Calu3 (cell line): ENCODE data around the gene LGMN. TPM values are rescaled to one million over a fixed set of nuclear protein-coding genes. Genes with fewer than 3 reads are reported as not detected.
A peak's percentile ranks its signal among the peaks of the same experiment; 100 is the strongest.
"Not testable (repeated sequence)": the region's sequence is repeated elsewhere in the genome, so short reads cannot be mapped to it uniquely, and the experiment has no call there.

ENCODE experiments used
- BruUV-seq: library from RNA; stranded (reverse); fragments of 400-500 nt; replicated peaks from 2 replicates; lab custom pipeline; 2021; lab: Mats Ljungman, UMichigan
- CTCF ChIA-PET: fragments of 300-600 bp; sonication (Branson Sonifier 250); formaldehyde crosslinking; loops from one replicate; lab custom pipeline; 2022; ENCODE audit warnings: antibody characterized with exemption; lab: Charles Lee
- DNase-seq: peaks from one replicate; pipeline ENCODE4 v3.0.0; 2022
- H3K27ac Mint-ChIP-seq: one replicate; pipeline ENCODE4 v1.8.0; 2022; ENCODE audit warnings: mixed read lengths; ENCODE audit not compliant: unreplicated experiment
- H3K27me3 Mint-ChIP-seq: one replicate; pipeline ENCODE4 v1.8.0; 2022; ENCODE audit warnings: mixed read lengths; ENCODE audit not compliant: unreplicated experiment
- H3K36me3 Mint-ChIP-seq: one replicate; pipeline ENCODE4 v1.8.0; 2022; ENCODE audit warnings: mild to moderate bottlenecking, moderate library complexity, mixed read lengths; ENCODE audit not compliant: insufficient read depth, unreplicated experiment
- H3K4me1 Mint-ChIP-seq: one replicate; pipeline ENCODE4 v1.8.0; 2022; ENCODE audit warnings: mild to moderate bottlenecking, low read depth, mixed read lengths; ENCODE audit not compliant: unreplicated experiment
- H3K4me3 Mint-ChIP-seq: one replicate; pipeline ENCODE4 v1.8.0; 2022; ENCODE audit warnings: mild to moderate bottlenecking, low read depth, moderate library complexity, mixed read lengths; ENCODE audit not compliant: unreplicated experiment
- H3K9me3 Mint-ChIP-seq: one replicate; pipeline ENCODE4 v1.8.0; 2022; ENCODE audit warnings: low read depth, mixed read lengths; ENCODE audit not compliant: unreplicated experiment
- intact Hi-C: fragments of 100-400 bp; cut with micrococcal nuclease; formaldehyde crosslinking; loops from one replicate; pipeline ENCODE4 v1.10.0; 2022; ENCODE audit not compliant: unreplicated experiment
- total RNA-seq: library from RNA; stranded (reverse); gene quantifications from 2 replicates; pipeline ENCODE4 v1.2.3, GENCODE V29; 2022
- TF ChIP-seq, protein P1 (sequence below): fragments of 200-600 bp; IDR thresholded peaks from one replicate; pipeline ENCODE4 v1.8.0; 2022; ENCODE audit warnings: antibody characterized with exemption; ENCODE audit not compliant: unreplicated experiment

Gene LGMN
- total RNA-seq, 1 experiment from 2014 or later = 64.9 TPM

GRCh38 chr14:92750994-92751400, 2.6 kb upstream of the LGMN start:
- no peak for DNase-seq
- Mint-ChIP-seq H3K27me3 (no peaks in the 10 kb centered on the region), H3K27ac (no peak overlapping the region), H3K4me1 (peaks cover 32% of the 10 kb centered on the region), H3K36me3 (peaks cover 25% of the 10 kb centered on the region), H3K4me3 (no peak overlapping the region), H3K9me3 (no peaks in the 10 kb centered on the region)
- intact Hi-C loops = no loop called here
- CTCF ChIA-PET = interaction anchor here (0.5 kb wide), 1 partner anchor 33 kb away, joined by 3 read pairs; no protein-coding TSS in a partner anchor
- TF ChIP-seq, protein P1, sequence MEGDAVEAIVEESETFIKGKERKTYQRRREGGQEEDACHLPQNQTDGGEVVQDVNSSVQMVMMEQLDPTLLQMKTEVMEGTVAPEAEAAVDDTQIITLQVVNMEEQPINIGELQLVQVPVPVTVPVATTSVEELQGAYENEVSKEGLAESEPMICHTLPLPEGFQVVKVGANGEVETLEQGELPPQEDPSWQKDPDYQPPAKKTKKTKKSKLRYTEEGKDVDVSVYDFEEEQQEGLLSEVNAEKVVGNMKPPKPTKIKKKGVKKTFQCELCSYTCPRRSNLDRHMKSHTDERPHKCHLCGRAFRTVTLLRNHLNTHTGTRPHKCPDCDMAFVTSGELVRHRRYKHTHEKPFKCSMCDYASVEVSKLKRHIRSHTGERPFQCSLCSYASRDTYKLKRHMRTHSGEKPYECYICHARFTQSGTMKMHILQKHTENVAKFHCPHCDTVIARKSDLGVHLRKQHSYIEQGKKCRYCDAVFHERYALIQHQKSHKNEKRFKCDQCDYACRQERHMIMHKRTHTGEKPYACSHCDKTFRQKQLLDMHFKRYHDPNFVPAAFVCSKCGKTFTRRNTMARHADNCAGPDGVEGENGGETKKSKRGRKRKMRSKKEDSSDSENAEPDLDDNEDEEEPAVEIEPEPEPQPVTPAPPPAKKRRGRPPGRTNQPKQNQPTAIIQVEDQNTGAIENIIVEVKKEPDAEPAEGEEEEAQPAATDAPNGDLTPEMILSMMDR = no peak
- no TSS peak for BruUV-seq

DNA sequence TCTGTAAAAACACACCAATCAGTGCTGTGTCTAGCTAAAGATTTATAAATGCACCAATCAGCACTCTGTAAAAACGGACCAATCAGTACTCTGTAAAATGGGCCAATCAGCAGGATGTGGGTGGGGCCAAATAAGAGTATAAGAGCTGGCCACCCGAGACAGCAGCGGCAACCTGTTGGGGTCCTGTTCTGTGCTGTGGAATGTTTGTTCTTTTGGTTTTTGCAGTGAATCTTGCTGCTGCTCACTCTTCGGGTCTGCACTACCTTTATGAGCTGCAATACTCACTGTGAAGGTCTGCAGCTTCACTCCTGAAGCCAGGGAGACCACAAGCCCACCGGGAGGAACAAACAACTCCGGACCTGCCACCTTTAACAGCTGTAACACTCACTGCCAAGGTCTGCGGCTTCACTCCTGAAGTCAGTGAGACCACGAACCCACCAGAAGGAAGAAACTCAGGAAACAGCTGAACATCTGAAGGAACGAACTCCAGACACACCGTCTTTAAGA, 1.8 kb upstream of the LGMN start:
- DNase-seq, H3K4me3 Mint-ChIP-seq, BruUV-seq, intact Hi-C loops, CTCF ChIA-PET, H3K27ac Mint-ChIP-seq, H3K9me3 Mint-ChIP-seq, H3K27me3 Mint-ChIP-seq: not testable (repeated sequence)
- H3K4me1 Mint-ChIP-seq = peaks cover 28% of the 10 kb centered on the region
- H3K36me3 Mint-ChIP-seq = peaks cover 25% of the 10 kb centered on the region

DNA sequence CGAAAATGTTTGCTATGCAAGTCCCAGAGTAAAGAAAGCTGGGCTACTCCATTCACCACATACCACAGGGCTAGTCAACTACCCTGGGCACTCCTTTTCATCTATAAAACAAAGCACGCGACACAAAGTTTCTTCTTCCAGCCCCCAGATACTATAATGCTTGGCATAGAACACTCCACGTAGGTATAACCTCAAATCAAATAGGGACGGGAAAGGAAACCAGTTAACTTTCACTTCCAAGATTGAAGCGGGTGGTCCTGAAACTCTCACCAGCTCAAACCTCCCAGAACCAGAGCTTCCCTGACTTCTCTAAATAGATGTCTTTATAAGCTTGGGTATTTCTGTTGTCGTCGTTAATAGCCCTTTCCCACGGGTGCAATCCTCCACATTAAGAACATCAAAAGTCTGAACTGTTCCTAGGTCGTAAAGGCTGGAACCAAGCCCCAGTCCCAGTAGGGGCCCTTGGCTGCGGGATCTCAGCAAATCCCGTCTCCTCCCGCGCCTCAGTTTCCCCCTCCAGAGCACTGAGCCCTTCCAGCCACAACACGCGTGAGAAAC, 647 bp downstream of the LGMN start:
- intact Hi-C loops = no loop called here
- H3K27ac Mint-ChIP-seq = peak overlapping the region; percentile 11
- DNase-seq = no peak
- no peaks in the 10 kb centered on the region for H3K27me3 Mint-ChIP-seq
- peaks cover 19% of the 10 kb centered on the region for H3K4me1 Mint-ChIP-seq
- BruUV-seq = TSS peak; percentile 53
- H3K9me3 Mint-ChIP-seq = no peaks in the 10 kb centered on the region
- H3K4me3 Mint-ChIP-seq = peak overlapping the region; percentile 92
- H3K36me3 Mint-ChIP-seq = peaks cover 25% of the 10 kb centered on the region
- CTCF ChIA-PET = interaction anchor here (1.1 to 1.7 kb wide), 5 partner anchors 11 to 61 kb away, joined by 3 to 6 read pairs (median 4); no protein-coding TSS in a partner anchor
- TF ChIP-seq, protein P1 = no peak

GRCh38 chr14:92744198-92744597, 4.2 kb downstream of the LGMN start:
- peaks cover 15% of the 10 kb centered on the region for H3K4me1 Mint-ChIP-seq
- CTCF ChIA-PET = interaction anchor here (0.7 kb wide), 3 partner anchors 11 to 65 kb away, joined by 3 to 5 read pairs (median 3); no protein-coding TSS in a partner anchor
- no peak for DNase-seq
- TF ChIP-seq, protein P1 = no peak
- no peak overlapping the region for H3K27ac Mint-ChIP-seq
- no peak overlapping the region for H3K4me3 Mint-ChIP-seq
- H3K36me3 Mint-ChIP-seq = peaks cover 22% of the 10 kb centered on the region
- intact Hi-C loops = no loop called here
- H3K27me3 Mint-ChIP-seq = no peaks in the 10 kb centered on the region
- BruUV-seq = no TSS peak
- H3K9me3 Mint-ChIP-seq = no peaks in the 10 kb centered on the region

DNA sequence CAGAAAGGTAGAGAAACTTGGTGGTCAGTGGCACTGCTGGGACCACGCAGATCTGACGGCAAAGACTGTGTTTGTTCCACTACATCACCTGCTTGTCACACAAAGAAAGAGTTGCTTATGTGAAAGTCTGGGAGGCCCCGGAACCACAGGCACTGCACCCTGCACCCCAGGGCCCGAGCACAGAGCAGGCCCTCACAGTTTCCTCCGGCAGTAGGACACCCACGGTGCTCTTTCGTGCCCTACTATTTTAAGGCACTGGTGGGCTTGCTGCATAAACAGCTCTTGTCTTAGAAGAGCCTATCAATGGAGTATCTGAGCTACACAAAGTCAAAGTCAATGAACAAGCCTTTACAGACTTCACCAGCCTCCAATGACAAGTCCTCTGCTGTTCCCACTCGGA, 8.0 kb downstream of the LGMN start:
- CTCF ChIA-PET = no interaction called here
- intact Hi-C loops = no loop called here
- DNase-seq = no peak
- H3K4me3 Mint-ChIP-seq = no peak overlapping the region
- no peak overlapping the region for H3K27ac Mint-ChIP-seq
- H3K9me3 Mint-ChIP-seq = no peaks in the 10 kb centered on the region
- no peaks in the 10 kb centered on the region for H3K27me3 Mint-ChIP-seq
- H3K4me1 Mint-ChIP-seq = peaks cover 22% of the 10 kb centered on the region
- BruUV-seq = no TSS peak
- TF ChIP-seq, protein P1 = no peak
- H3K36me3 Mint-ChIP-seq = no peaks in the 10 kb centered on the region
